Ishikawa (cell line): Measurements from ENCODE around the gene CELF2.

Experiments used
- CEBPB ChIP-seq: IDR thresholded peaks from 2 replicates; pipeline ENCODE4 v1.6.1; 2012
- CREB1 ChIP-seq: IDR thresholded peaks from 2 replicates; pipeline ENCODE4 v1.6.1; 2012; ENCODE audit warnings: low read depth
- EGR1 ChIP-seq: IDR thresholded peaks from 2 replicates; pipeline ENCODE4 v1.6.1; 2012
- EP300 ChIP-seq: IDR thresholded peaks from 2 replicates; pipeline ENCODE4 v1.6.1; 2012; ENCODE audit warnings: borderline replicate concordance
- FOXM1 ChIP-seq: IDR thresholded peaks from 2 replicates; pipeline ENCODE4 v1.6.1; 2012; ENCODE audit warnings: low read depth, borderline replicate concordance
- NFIC ChIP-seq: IDR thresholded peaks from 2 replicates; pipeline ENCODE4 v1.6.1; 2012
- RAD21 ChIP-seq: IDR thresholded peaks from 2 replicates; pipeline ENCODE4 v1.6.1; 2012; ENCODE audit warnings: low read depth
- REST ChIP-seq: IDR thresholded peaks from 2 replicates; pipeline ENCODE4 v1.6.1; 2012; ENCODE audit warnings: low read depth, mild to moderate bottlenecking
- TAF1 ChIP-seq: IDR thresholded peaks from 2 replicates; pipeline ENCODE4 v1.6.1; 2012; ENCODE audit warnings: low read depth, mild to moderate bottlenecking
- TCF12 ChIP-seq: IDR thresholded peaks from 2 replicates; pipeline ENCODE4 v1.6.1; 2012; ENCODE audit warnings: low read depth
- TEAD4 ChIP-seq: IDR thresholded peaks from 2 replicates; pipeline ENCODE4 v1.6.1; 2012
- USF1 ChIP-seq: IDR thresholded peaks from 2 replicates; pipeline ENCODE4 v1.6.1; 2012
- YY1 ChIP-seq: IDR thresholded peaks from 2 replicates; pipeline ENCODE4 v1.6.1; 2012; ENCODE audit warnings: low read depth
- ZBTB7A ChIP-seq: IDR thresholded peaks from 2 replicates; pipeline ENCODE4 v1.6.1; 2012; ENCODE audit warnings: low read depth
- TF ChIP-seq, protein P1 (sequence below): IDR thresholded peaks from 2 replicates; pipeline ENCODE4 v1.6.1; 2012

The CELF2 gene

DNA sequence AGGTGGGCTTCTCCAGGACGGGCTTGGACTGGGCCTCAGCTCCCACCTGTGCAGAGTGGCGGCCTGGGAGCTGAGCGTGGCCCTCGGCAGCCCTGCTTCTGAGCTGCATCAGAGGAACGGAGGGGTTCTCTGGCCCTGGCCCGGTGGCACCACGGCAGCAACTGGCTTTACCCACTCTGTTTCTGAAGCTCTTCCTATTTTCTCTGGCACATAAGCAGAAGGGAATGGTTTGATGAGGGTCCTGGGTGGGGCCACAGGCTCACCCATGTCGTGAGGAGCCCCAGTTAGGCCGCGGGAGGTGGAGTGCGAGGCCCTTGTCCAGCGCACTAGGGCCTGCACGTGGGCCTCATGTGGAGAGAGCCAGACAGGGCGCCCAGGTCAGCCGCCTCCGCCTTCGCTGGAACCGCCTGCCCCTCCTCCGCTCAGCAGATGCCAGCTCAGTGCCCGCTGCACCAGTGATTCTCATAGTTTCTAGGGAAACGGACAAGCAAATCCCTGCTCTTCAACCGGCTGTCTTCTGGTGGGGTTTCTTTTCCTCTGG, 284.0 kb downstream of the CELF2 start:
- TF ChIP-seq TCF12 (no peak), YY1 (no peak), ZBTB7A (no peak), REST (no peak), TEAD4 (no peak), USF1 (no peak), NFIC (no peak), RAD21 (no peak), TAF1 (no peak), CEBPB (no peak), FOXM1 (no peak)
- TF ChIP-seq, protein P1, sequence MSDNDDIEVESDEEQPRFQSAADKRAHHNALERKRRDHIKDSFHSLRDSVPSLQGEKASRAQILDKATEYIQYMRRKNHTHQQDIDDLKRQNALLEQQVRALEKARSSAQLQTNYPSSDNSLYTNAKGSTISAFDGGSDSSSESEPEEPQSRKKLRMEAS, result no peak

DNA sequence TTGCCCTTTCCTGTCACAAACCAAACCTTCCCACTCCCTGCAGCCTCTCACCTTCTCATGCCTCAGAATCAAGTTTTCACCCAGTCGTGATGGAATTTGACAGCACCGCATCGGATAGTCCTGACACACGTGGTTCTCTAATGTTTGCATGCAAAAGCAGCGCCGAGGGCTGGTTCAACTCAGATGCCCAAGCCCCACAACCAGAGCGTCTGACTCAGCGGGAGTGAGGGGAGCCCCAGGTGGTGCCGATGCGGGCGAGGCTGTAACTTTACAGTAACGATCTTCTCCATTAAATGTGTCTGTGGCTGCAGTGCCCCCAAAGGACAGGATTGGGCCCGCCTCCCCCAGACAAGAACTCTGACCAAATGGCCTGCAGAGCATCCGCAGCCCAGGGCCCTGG, 284.5 kb downstream of the CELF2 start:
- no peak for TF ChIP-seq REST
- TF ChIP-seq RAD21, result no peak
- no peak for TF ChIP-seq TAF1
- TF ChIP-seq TCF12, result no peak
- TF ChIP-seq YY1, result no peak
- TF ChIP-seq CEBPB, result no peak
- TF ChIP-seq, protein P1, result no peak
- no peak for TF ChIP-seq EGR1
- TF ChIP-seq USF1, result no peak
- TF ChIP-seq TEAD4, result no peak
- no peak for TF ChIP-seq FOXM1
- no peak for TF ChIP-seq ZBTB7A
- TF ChIP-seq CREB1, result no peak
- no peak for TF ChIP-seq NFIC

DNA sequence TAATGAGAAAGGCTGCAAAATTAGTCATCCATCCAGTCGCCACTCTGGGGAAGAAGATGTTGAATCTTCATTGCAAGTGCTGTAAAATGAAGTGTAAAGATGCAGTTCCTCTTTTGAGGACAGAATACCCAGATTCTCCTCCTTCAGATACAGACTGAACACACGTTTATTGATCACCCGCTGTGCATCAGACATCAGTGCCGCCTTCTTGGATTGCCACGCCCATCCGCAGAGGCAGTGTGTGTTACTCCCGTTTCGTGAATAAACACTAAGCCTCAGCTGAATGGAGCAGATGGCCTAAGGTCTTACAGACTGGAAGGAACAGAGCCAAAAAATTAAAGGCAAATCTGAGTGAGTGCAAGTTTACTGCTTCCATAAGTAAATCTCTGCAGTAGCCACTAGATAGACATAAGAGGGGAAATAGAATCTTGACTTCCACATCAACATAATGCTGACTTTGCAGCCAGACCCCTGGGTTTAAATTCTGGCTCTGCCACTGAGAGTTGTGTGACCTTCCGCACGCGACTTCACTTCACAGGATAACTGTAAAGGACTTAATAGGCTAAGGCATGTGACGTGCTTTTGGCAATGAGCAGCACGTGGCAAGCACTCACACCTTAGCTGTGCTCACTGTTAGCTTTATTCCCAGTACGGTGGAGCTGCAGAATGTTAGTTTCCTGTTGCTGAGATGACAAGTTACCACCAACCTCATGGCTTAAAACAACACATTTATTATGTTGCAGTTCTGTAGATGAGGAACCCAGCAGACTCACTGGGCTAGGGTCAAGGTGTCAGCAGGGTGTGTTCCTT, 285.9 kb downstream of the CELF2 start:
- no peak for TF ChIP-seq TAF1
- no peak for TF ChIP-seq YY1
- no peak for TF ChIP-seq REST
- TF ChIP-seq EGR1, result no peak
- no peak for TF ChIP-seq ZBTB7A
- TF ChIP-seq FOXM1, result no peak
- no peak for TF ChIP-seq USF1
- TF ChIP-seq TEAD4, result no peak
- no peak for TF ChIP-seq NFIC
- TF ChIP-seq TCF12, result no peak
- TF ChIP-seq RAD21, result no peak
- no peak for TF ChIP-seq EP300
